NCI-H1092 (cell line): ENCODE results near the gene MSL1.
A peak's percentile ranks its signal among the peaks of the same experiment; 100 is the strongest.

ENCODE experiments used
- DNase-seq: peaks from one replicate; lab custom pipeline; 2025; lab: John Stamatoyannopoulos, UW

MSL1 gene

GRCh38 chr17:40176754-40177110 lies 55.0 kb downstream of the MSL1 start:
- DNase-seq = no peak

- DNase-seq = peak; percentile 23
Measured at GRCh38 chr17:40177275-40177874, 55.6 kb downstream of the MSL1 start, which contains the start of gene RAPGEFL1. Gene RAPGEFL1, plus strand, starts transcription at chr17:40177470. Its CDS starts 392 bp downstream, at chr17:40177862.

- no peak for DNase-seq
Measured at GRCh38 chr17:40178021-40178601, 56.3 kb downstream of the MSL1 start.

GRCh38 chr17:40178660-40179059 lies 56.9 kb downstream of the MSL1 start:
- no peak for DNase-seq

- DNase-seq = no peak
Measured at GRCh38 chr17:40179923-40180659, 58.3 kb downstream of the MSL1 start.

- no peak for DNase-seq
Measured at GRCh38 chr17:40180694-40181093, 58.9 kb downstream of the MSL1 start.

GRCh38 chr17:40181205-40181604 lies 59.4 kb downstream of the MSL1 start:
- no peak for DNase-seq

- no peak for DNase-seq
Measured at GRCh38 chr17:40182606-40183005, 60.8 kb downstream of the MSL1 start.
